ENCODE data around the gene PMFBP1.
"Not testable (repeated sequence)": the region's sequence is repeated elsewhere in the genome, so short reads cannot be mapped to it uniquely, and the experiment has no call there.

The PMFBP1 gene

GRCh38 chr16:72104905-72105304 lies 67.0 kb downstream of the PMFBP1 start:
- no peak for DNase-seq

GRCh38 chr16:72101195-72101594 lies 70.8 kb downstream of the PMFBP1 start:
- no peak for DNase-seq

DNA sequence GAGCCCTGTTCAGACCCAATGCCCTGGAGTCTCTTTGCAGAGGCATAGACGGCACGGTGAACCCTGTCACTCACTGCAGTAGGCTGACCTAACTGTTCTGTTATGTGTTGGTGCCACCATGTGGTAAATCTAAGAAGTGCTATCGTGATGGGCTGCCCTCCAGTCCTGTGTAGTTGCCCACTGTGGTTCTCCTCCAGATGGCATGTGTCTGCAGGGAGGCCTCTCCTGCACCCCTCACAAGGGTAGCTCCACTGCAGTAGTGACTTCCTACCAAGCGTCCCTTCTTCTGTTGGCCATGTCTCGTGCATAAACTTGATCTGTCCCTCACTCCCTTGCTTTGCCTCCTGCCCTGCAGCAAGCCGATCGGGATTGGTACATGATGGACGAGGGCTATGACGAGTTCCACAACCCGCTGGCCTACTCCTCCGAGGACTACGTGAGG lies 72.6 kb downstream of the PMFBP1 start:
- peak; percentile 81 for DNase-seq

DNA sequence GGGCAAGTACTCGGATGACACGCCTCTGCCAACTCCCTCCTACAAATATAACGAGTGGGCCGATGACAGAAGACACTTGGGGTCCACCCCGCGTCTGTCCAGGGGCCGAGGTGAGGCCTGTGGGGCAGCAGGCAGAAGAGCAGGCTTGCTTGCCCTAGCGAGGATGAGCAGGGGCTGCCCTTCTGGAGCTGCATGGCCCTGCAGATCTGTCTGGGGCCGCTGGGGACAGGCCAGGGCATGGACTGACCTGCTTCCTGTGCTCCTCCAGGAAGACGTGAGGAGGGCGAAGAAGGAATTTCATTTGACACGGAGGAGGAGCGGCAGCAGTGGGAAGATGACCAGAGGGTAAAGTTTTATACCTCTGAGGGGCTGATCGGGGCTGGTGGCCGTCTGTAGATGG lies 73.0 kb downstream of the PMFBP1 start:
- DNase-seq, result no peak

DNA sequence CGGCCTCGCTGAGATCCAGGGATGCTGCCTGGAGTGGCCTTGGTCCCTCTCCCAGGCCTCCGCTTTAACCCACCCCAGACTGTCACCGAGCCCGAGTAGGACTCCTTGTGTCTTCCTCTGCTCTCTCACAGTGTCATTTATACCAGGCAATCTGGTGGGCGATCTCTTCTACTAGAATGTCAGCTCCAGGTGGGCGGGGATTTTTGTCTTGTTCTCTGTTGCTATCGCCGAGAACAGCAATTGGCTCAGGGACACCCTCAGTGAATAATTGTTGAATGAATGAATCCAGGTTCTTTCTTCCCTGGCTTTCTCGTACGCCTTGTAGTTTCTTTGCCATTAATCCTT lies 77.7 kb downstream of the PMFBP1 start:
- DNase-seq, result peak; percentile 53

DNA sequence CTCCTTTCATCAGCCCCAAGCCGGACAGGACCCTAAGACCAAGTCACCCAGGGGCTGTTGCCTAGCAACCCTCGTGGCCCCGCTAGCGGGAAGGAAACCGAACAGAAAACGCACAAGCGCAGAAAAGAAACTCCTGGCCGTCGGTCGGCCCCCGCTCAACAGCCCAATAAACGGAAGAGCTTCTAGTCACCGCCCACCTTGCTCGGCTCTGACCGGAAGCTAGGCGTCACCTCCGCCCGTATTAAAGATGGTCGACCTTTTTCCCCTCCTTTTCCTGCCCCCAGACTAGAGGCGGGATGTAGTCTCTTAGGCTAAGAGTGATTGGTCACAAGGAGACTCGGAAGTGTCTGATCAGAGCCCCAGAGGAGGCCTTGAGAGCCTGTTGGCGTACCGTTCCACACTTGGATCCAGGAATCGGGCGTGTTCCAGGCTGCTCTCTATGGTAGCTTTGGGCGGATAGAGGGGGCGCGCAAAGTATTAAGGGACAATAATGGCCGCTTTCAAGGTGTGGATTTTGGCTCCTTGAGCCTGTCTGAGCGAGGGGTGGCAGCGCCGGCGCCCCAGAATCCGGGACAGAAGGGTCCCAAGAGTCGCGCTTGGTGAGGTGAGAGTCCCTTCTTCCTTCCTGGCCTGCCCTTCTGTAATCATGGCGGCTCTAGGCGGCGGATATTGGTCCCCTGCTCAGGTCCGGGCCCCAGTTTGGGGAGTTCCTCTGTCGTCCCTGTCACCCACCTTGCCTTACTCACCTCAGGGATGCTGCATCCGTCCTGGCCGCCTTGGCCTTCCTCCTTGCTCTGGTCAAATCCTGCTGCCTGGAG lies 78.3 kb downstream of the PMFBP1 start, which contains the start of the genes DHX38 and TXNL4B:
Gene DHX38, plus strand, starts transcription at position 400 of the 818 bp plus-strand sequence. CDS start 2,311 bp downstream, outside the sequence.
Gene TXNL4B, minus strand, starts transcription at position 173 of the 818 bp plus-strand sequence. CDS start 2,871 bp downstream, outside the sequence.
- DNase-seq, result peak; percentile 99

- peak; percentile 54 for DNase-seq
Observed at GRCh38 chr16:72092832-72093447, 79.0 kb downstream of the PMFBP1 start.

GRCh38 chr16:72091217-72091616 lies 80.7 kb downstream of the PMFBP1 start:
- no peak for DNase-seq

- no peak for DNase-seq
Observed at GRCh38 chr16:72085002-72085401, 87.0 kb downstream of the PMFBP1 start.

DNA sequence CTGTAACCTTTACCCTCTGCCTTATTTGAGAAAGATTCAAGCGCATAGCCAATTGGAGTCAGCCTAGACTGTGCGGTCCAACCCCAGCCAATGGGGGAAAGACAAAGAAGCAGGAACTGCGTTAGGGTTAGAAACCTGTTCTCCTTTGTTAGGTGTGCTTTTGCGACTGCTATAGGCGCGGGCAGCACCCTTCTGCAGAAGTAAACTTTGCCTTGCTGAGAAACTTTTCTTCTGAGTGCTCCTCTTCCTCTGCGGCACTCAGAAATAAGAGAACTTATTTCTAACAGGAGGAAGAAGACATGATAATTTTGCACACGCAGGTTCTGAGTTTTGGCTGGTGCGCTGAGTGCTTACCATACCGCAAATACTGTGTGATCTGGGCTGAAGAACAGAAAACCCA lies 87.5 kb downstream of the PMFBP1 start:
- DNase-seq, result no peak

DNA sequence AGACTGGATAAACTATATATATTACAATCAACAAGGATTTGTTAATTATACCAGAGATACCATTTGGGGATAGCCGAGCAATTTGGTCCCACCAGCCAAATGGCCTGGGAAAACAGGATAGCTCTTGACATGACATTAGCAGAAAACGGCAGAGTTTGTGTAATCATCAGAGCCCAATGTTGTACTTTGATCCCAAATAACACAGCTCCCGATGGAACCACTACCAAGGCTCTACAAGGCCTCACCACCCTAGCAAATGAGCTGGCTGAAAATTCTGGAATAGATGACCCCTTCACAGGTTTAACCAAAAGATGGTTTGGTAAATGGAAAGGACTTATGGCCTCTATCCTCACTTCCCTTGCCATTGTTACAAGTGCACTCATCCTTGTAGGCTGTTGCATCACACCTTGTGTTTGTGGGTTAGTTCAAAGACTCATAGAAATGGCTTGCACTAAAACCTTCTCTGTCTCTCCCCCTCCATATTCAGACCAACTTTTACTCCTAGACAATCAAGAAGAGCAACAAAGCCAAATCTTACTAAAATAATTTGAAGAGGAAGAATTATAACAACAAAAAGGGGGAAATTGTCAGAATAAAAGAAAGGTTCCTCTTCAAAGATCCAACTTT lies 88.1 kb downstream of the PMFBP1 start:
- no peak for DNase-seq

- not testable (repeated sequence) for DNase-seq
Observed at GRCh38 chr16:72076991-72077706, 94.8 kb downstream of the PMFBP1 start.

- DNase-seq, result not testable (repeated sequence)
Observed at GRCh38 chr16:72075067-72075466, 96.9 kb downstream of the PMFBP1 start.

DNA sequence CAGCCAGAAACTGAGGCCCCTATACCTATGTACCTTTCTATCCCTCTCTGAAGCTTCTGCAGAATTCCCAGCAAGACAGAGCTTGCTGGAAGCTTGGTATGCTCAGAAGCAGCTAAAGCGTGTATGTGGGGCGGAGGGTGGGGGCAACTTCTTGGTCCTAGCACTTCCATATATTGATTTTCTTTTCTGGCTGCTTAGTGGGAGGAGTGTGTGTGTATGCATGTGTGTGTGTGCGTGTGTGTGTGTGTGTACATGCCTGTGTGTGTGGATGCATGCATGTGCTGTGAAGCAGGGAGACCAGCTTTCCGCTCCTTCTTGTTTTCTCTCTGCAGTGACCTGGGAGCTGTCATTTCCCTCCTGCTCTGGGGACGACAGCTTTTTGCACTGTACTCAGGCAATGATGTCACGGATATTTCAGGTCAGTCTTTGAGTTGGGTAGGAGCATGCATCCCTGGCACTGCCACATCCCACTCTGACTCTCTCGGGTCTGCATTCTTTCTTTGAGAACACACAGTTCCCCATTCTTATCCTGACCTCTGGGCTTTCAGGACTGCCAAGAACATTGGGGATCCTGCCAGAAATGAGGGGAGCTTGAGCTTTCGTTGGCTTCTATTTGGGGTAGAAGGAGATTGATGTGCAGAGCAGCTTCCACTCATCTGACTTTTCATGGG lies 98.3 kb downstream of the PMFBP1 start:
- no peak for DNase-seq

DNA sequence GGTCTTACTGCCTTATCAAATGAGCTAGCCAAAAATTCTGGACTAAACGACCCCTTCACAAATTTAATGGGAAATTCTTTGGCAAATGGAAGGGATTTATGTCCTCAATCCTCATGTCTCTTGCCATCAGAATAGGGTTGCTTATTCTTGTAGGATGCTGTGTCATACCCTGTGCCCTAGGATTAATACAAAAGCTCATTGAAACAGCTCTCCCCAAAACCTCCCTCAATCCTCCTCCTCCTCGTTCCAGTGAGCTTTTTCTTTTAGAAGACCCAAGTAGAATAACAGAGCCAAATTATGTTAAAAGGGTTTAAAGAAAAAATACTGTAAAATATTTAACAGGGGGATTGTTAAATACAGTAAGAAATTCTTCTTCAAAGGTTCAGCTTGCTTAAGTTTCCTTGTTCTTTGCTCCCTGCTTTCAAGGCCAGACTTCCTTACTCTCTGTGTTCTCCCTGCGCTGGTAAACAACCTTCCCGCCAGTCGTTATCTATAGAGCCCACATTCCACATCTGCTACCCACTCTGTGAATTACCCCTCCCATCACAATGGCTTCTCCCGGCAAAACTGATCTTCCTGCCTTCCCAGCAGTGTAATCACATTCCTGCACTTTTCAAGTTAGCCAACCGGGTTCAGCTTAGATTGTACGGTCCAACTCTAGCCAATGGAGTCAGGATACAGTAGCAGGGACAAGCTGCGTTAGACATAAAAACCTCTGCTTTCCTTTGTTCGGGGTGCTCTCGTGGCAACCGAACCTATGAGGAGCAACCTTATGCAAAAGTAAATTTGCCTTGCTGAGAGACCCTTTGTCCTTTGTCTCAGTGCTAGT lies 99.2 kb downstream of the PMFBP1 start:
- DNase-seq, result peak; percentile 27

All from hematopoietic multipotent progenitor cell treated with erythropoietin and hydrocortisone succinate and interleukin-3 and kit ligand, for 8 days (in vitro differentiated cells).